Measurements from ENCODE around the gene TBC1D20. TPM values are rescaled to one million over a fixed set of nuclear protein-coding genes. Genes with fewer than 3 reads are reported as not detected.
A peak's percentile ranks its signal among the peaks of the same experiment; 100 is the strongest.

Gene TBC1D20
- total RNA-seq, 4 donors from 2014 or later = 11.0 to 44.0 (median 35.8) TPM

- Histone ChIP-seq H3K27ac (no peak overlapping the region), H3K4me1 (no peaks in the 10 kb centered on the region), H3K27me3 (no peaks in the 10 kb centered on the region), H3K36me3 (no peaks in the 10 kb centered on the region), H3K4me3 (no peak overlapping the region), H3K9me3 (no peaks in the 10 kb centered on the region)
- no peak for TF ChIP-seq POLR2A (IDR thresholded peaks at IDR 0.05)
- no peak for DNase-seq
- intact Hi-C loops (cut with DNase I; ENCODE audit: low total_unique reads) = no loop called here
Observed at GRCh38 chr20:472889-473292, 10.6 kb upstream of the TBC1D20 start.

- H3K9me3 ChIP-seq = no peaks in the 10 kb centered on the region
- H3K27ac ChIP-seq = no peak overlapping the region
- intact Hi-C loops (cut with DNase I; ENCODE audit: low total_unique reads) = no loop called here
- no peak for DNase-seq
- no peak for TF ChIP-seq POLR2A (IDR thresholded peaks at IDR 0.05)
- TF ChIP-seq CTCF (IDR thresholded peaks at IDR 0.05) = no peak
- no peaks in the 10 kb centered on the region for H3K4me1 ChIP-seq
- H3K4me3 ChIP-seq = no peak overlapping the region
- H3K36me3 ChIP-seq = no peaks in the 10 kb centered on the region
- H3K27me3 ChIP-seq = no peaks in the 10 kb centered on the region
Observed at GRCh38 chr20:472137-472846, 10.0 kb upstream of the TBC1D20 start.

GRCh38 chr20:469746-470490 is 7.6 kb upstream of the TBC1D20 start:
- Histone ChIP-seq H3K27ac (no peak overlapping the region), H3K4me3 (no peak overlapping the region), H3K4me1 (no peaks in the 10 kb centered on the region), H3K36me3 (no peaks in the 10 kb centered on the region), H3K9me3 (no peaks in the 10 kb centered on the region), H3K27me3 (no peaks in the 10 kb centered on the region)
- DNase-seq = no peak
- TF ChIP-seq POLR2A (IDR thresholded peaks at IDR 0.05) = no peak
- intact Hi-C loops (cut with DNase I; ENCODE audit: low total_unique reads) = no loop called here

GRCh38 chr20:467755-468154 is 5.4 kb upstream of the TBC1D20 start:
- Histone ChIP-seq H3K4me3 (no peak overlapping the region), H3K4me1 (no peaks in the 10 kb centered on the region), H3K36me3 (no peaks in the 10 kb centered on the region), H3K9me3 (no peaks in the 10 kb centered on the region), H3K27me3 (no peaks in the 10 kb centered on the region), H3K27ac (no peak overlapping the region)
- DNase-seq = no peak
- intact Hi-C loops (cut with DNase I; ENCODE audit: low total_unique reads) = no loop called here
- TF ChIP-seq POLR2A (IDR thresholded peaks at IDR 0.05) = no peak
- no peak for TF ChIP-seq CTCF (IDR thresholded peaks at IDR 0.05)

- Histone ChIP-seq H3K27ac (peak overlapping the region; percentile 91 to 96), H3K4me1 (peaks cover 0 to 8% of the 10 kb centered on the region in 2 donors), H3K36me3 (no peaks in the 10 kb centered on the region), H3K27me3 (no peaks in the 10 kb centered on the region), H3K9me3 (no peaks in the 10 kb centered on the region), H3K4me3 (peak overlapping the region; percentile 55 to 85)
- TF ChIP-seq POLR2A (IDR thresholded peaks at IDR 0.05) (no peak), CTCF (IDR thresholded peaks at IDR 0.05) (no peak)
- DNase-seq = peak; percentile 41 to 53
- intact Hi-C loops (cut with DNase I; ENCODE audit: low total_unique reads) = no loop called here
Observed at GRCh38 chr20:461254-462198, 807 bp downstream of the TBC1D20 start.
